H1 (cell line): ENCODE measurements around the gene WDR45B. TPM values are rescaled to one million over a fixed set of nuclear protein-coding genes. Genes with fewer than 3 reads are reported as not detected.

ENCODE experiments used
- CTCF ChIA-PET: fragments of 300-600 bp; sonication (Branson Sonifier 250); formaldehyde crosslinking; loops from one replicate; lab custom pipeline; 2021; ENCODE audit not compliant: partially characterized antibody; lab: Charles Lee
- POLR2A ChIA-PET: fragments of 300-600 bp; sonication (Branson Sonifier 250); formaldehyde crosslinking; loops from one replicate; lab custom pipeline; 2021; ENCODE audit warnings: inconsistent platforms; ENCODE audit not compliant: partially characterized antibody; lab: Charles Lee
- DNase-seq, 2 experiments: peaks; one replicate each; pipeline versions ENCODE4 v3.0.0 to v3.0.0-alpha.2; 2010 to 2022; ENCODE audit warnings: low spot score in 2 of 2, low read depth in 1 of 2, mixed read lengths in 1 of 2
- FAIRE-seq: peaks from 2 replicates; lab custom pipeline; 2011; peaks lifted over from hg19 to GRCh38; lab: Jason Lieb, UNC
- H2AFZ ChIP-seq: 2 replicates; pipeline ENCODE4 v1.8.1; 2012; ENCODE audit warnings: low read length, inconsistent platforms
- H2AK5ac ChIP-seq: 2 replicates; pipeline ENCODE4 v1.6.1; 2013; ENCODE audit warnings: low read depth, low read length
- H2BK120ac ChIP-seq: replicated peaks from 2 replicates; pipeline ENCODE3; 2013; ENCODE audit warnings: low read depth, low read length, inconsistent platforms
- H2BK12ac ChIP-seq: 2 replicates; pipeline ENCODE4 v1.6.1; 2013; ENCODE audit warnings: low read depth, low read length
- H2BK15ac ChIP-seq: 2 replicates; pipeline ENCODE4 v1.6.1; 2013; ENCODE audit warnings: low read length
- H2BK20ac ChIP-seq: 2 replicates; pipeline ENCODE4 v1.6.1; 2013; ENCODE audit warnings: low read length
- H2BK5ac ChIP-seq: 2 replicates; pipeline ENCODE4 v1.6.1; 2013; ENCODE audit warnings: low read depth, low read length
- H3K14ac ChIP-seq: 2 replicates; pipeline ENCODE4 v1.6.1; 2013; ENCODE audit warnings: inconsistent platforms; ENCODE audit not compliant: insufficient read length
- H3K18ac ChIP-seq: 2 replicates; pipeline ENCODE4 v1.6.1; 2013; ENCODE audit warnings: low read length; ENCODE audit errors: extremely low read depth
- H3K23ac ChIP-seq: 2 replicates; pipeline ENCODE4 v1.6.1; 2013; ENCODE audit warnings: inconsistent platforms; ENCODE audit not compliant: insufficient read length
- H3K23me2 ChIP-seq: 2 replicates; pipeline ENCODE4 v1.6.1; 2013; ENCODE audit warnings: low read depth, low read length
- H3K27ac ChIP-seq: 2 replicates; pipeline ENCODE4 v1.6.1; 2011; ENCODE audit warnings: low read depth, low read length, inconsistent platforms
- H3K27me3 ChIP-seq, 4 experiments: replicated peaks in 1 of 4; 1 replicate in 1 of 4; 2 replicates in 3 of 4; pipeline versions ENCODE4 v1.6.1 to v1.8.1; 2011 to 2013; ENCODE audit warnings: low read length in 3 of 4, mild to moderate bottlenecking in 3 of 4, inconsistent platforms in 2 of 4, mixed read lengths in 2 of 4, moderate library complexity in 1 of 4; ENCODE audit not compliant: control insufficient read depth in 3 of 4, insufficient read depth in 3 of 4; ENCODE audit errors: extremely low read depth in 1 of 4
- H3K36me3 ChIP-seq, 4 experiments: 2 replicates each; pipeline versions ENCODE4 v1.6.1 to v1.8.1; 2011 to 2013; ENCODE audit warnings: mild to moderate bottlenecking in 4 of 4, low read length in 3 of 4, moderate library complexity in 2 of 4, control low read depth in 1 of 4, inconsistent platforms in 1 of 4; ENCODE audit not compliant: insufficient read depth in 4 of 4, control insufficient read depth in 2 of 4
- H3K4ac ChIP-seq: replicated peaks from 2 replicates; pipeline ENCODE3; 2013; ENCODE audit warnings: low read length, low read depth, mixed read lengths, inconsistent platforms; ENCODE audit not compliant: insufficient read length
- H3K4me1 ChIP-seq, 4 experiments: replicated peaks in 1 of 4; 1 replicate in 1 of 4; 2 replicates in 3 of 4; pipeline versions ENCODE4 v1.6.1 to v1.8.1; 2011 to 2013; ENCODE audit warnings: low read length in 3 of 4, inconsistent platforms in 2 of 4, mixed read lengths in 1 of 4; ENCODE audit not compliant: insufficient read depth in 4 of 4, control insufficient read depth in 3 of 4
- H3K4me2 ChIP-seq, 2 experiments: 2 replicates each; pipeline versions ENCODE4 v1.6.1 to v1.8.1; 2011 to 2013; ENCODE audit warnings: low read depth in 2 of 2, low read length in 2 of 2, control low read depth in 1 of 2, inconsistent platforms in 1 of 2, mild to moderate bottlenecking in 1 of 2; ENCODE audit not compliant: insufficient read depth in 1 of 2
- H3K4me3 ChIP-seq, 4 experiments: fragments of 200-600, 300-600 bp in 1 of 4; sonication (generic), shearing (Covaris generic), sonication (Bioruptor Twin) in 1 of 4; 2 replicates each; pipeline versions ENCODE4 v1.5.1 to v1.8.1; 2011 to 2016; ENCODE audit warnings: low read length in 4 of 4, low read depth in 3 of 4, control low read depth in 2 of 4, inconsistent platforms in 2 of 4, mild to moderate bottlenecking in 2 of 4, mixed read lengths in 1 of 4, moderate library complexity in 1 of 4; ENCODE audit not compliant: insufficient read depth in 2 of 4; ENCODE audit errors: extremely low read depth in 1 of 4
- H3K56ac ChIP-seq: replicated peaks from 2 replicates; pipeline ENCODE3; 2013; ENCODE audit warnings: low read depth, mild to moderate bottlenecking, mixed read lengths, low read length, inconsistent platforms; ENCODE audit not compliant: insufficient read length
- H3K79me1 ChIP-seq: 2 replicates; pipeline ENCODE4 v1.6.1; 2013; ENCODE audit warnings: low read depth, low read length, control low read depth
- H3K79me2 ChIP-seq, 2 experiments: 2 replicates each; pipeline versions ENCODE4 v1.6.1 to v1.8.1; 2012 to 2013; ENCODE audit warnings: low read length in 2 of 2, mild to moderate bottlenecking in 2 of 2, inconsistent platforms in 1 of 2; ENCODE audit not compliant: insufficient read depth in 2 of 2, control insufficient read depth in 1 of 2
- H3K9ac ChIP-seq, 4 experiments: replicated peaks in 1 of 4; 1 replicate in 1 of 4; 2 replicates in 3 of 4; pipeline versions ENCODE4 v1.6.1 to v1.8.1; 2011 to 2013; ENCODE audit warnings: low read depth in 3 of 4, low read length in 3 of 4, control low read depth in 2 of 4, mild to moderate bottlenecking in 2 of 4, moderate library complexity in 2 of 4, inconsistent platforms in 1 of 4; ENCODE audit errors: extremely low read depth in 1 of 4
- H3K9me3 ChIP-seq, 2 experiments: 2 replicates each; pipeline versions ENCODE4 v1.6.1 to v1.8.1; 2012 to 2013; ENCODE audit warnings: mild to moderate bottlenecking in 2 of 2, moderate library complexity in 2 of 2, control low read depth in 1 of 2, inconsistent platforms in 1 of 2, low read depth in 1 of 2, low read length in 1 of 2, mixed read lengths in 1 of 2; ENCODE audit not compliant: insufficient read depth in 2 of 2
- H4K20me1 ChIP-seq, 2 experiments: replicated peaks in 1 of 2; 2 replicates each; pipeline versions ENCODE3 to v1.8.1; 2011 to 2013; ENCODE audit warnings: inconsistent platforms in 2 of 2, low read length in 2 of 2, mild to moderate bottlenecking in 1 of 2; ENCODE audit not compliant: insufficient read depth in 2 of 2, control insufficient read depth in 1 of 2
- H4K5ac ChIP-seq: 2 replicates; pipeline ENCODE4 v1.6.1; 2013; ENCODE audit warnings: low read length, low read depth, mixed read lengths, inconsistent platforms; ENCODE audit not compliant: insufficient read length
- H4K8ac ChIP-seq: 2 replicates; pipeline ENCODE4 v1.8.0; 2013; ENCODE audit warnings: mild to moderate bottlenecking, moderate library complexity, low read length, inconsistent platforms; ENCODE audit not compliant: insufficient read depth; ENCODE audit errors: extremely low read depth
- H4K91ac ChIP-seq: replicated peaks from 2 replicates; pipeline ENCODE3; 2013; ENCODE audit warnings: low read length, mixed read lengths, inconsistent platforms; ENCODE audit not compliant: insufficient read length
- CHD2 ChIP-seq: IDR thresholded peaks from 2 replicates; pipeline ENCODE4 v1.6.1; 2012; ENCODE audit warnings: low read length, improper control_type of control experiment
- CTBP2 ChIP-seq: IDR thresholded peaks from 2 replicates; pipeline ENCODE4 v1.7.0; 2011; ENCODE audit warnings: borderline replicate concordance, mild to moderate bottlenecking, moderate library complexity, mixed read lengths, low read length; ENCODE audit not compliant: insufficient read depth, insufficient read length
- EGR1 ChIP-seq: IDR thresholded peaks from 2 replicates; pipeline ENCODE4 v1.6.1; 2011; ENCODE audit warnings: low read depth, low read length, borderline replicate concordance
- EP300 ChIP-seq, 2 experiments: IDR thresholded peaks; 1 replicate in 1 of 2; 2 replicates in 1 of 2; pipeline ENCODE4 v1.6.1; 2011 to 2012; ENCODE audit warnings: low read depth in 2 of 2, low read length in 2 of 2, mild to moderate bottlenecking in 2 of 2, borderline replicate concordance in 1 of 2, inconsistent platforms in 1 of 2, moderate library complexity in 1 of 2
- JUND ChIP-seq: IDR thresholded peaks from 2 replicates; pipeline ENCODE4 v1.6.1; 2011; ENCODE audit warnings: mild to moderate bottlenecking, improper control_type of control experiment, low read length
- KDM1A ChIP-seq: fragments of 200-600, 300-600 bp; sonication (generic); IDR thresholded peaks from 2 replicates; pipeline ENCODE4 v1.7.1; 2016; ENCODE audit warnings: mild to moderate bottlenecking, low read length, borderline replicate concordance
- KDM5A ChIP-seq: fragments of 200-600 bp; IDR thresholded peaks from 2 replicates; pipeline ENCODE4 v1.7.1; 2012; ENCODE audit warnings: mild to moderate bottlenecking, low read length, inconsistent platforms, mixed read lengths
- PHF8 ChIP-seq: fragments of 200-600 bp; sonication (generic); conservative IDR thresholded peaks from 2 replicates; pipeline ENCODE4 v1.7.1; 2012; ENCODE audit warnings: low read depth, mild to moderate bottlenecking, inconsistent platforms, low read length, moderate library complexity
- POU5F1 ChIP-seq: IDR thresholded peaks from 2 replicates; pipeline ENCODE4 v1.6.1; 2011; ENCODE audit warnings: low read depth, mild to moderate bottlenecking, low read length, moderate library complexity
- RBBP5 ChIP-seq: IDR thresholded peaks from 2 replicates; pipeline ENCODE4 v1.7.1; 2012; ENCODE audit warnings: low read depth, mild to moderate bottlenecking, inconsistent platforms, low read length, moderate library complexity, borderline replicate concordance
- RXRA ChIP-seq: IDR thresholded peaks from 2 replicates; pipeline ENCODE4 v1.6.1; 2011; ENCODE audit warnings: low read depth, mild to moderate bottlenecking, low read length, moderate library complexity; ENCODE audit not compliant: insufficient read depth
- SIN3A ChIP-seq, 2 experiments: IDR thresholded peaks in 1 of 2; conservative IDR thresholded peaks in 1 of 2; 2 replicates each; pipeline ENCODE4 v1.6.1; 2011 to 2012; ENCODE audit warnings: low read length in 2 of 2, improper control_type of control experiment in 1 of 2, low read depth in 1 of 2, mild to moderate bottlenecking in 1 of 2
- WGBS, 2 experiments: shearing (Covaris generic) in 1 of 2; methylation state at CpG; one replicate each; pipeline versions ENCODE4 v1.1.6 to v1.1.7; 2013 to 2015; ENCODE audit warnings: low lambda C conversion rate in 2 of 2, mixed read lengths in 2 of 2, inconsistent platforms in 1 of 2, low coverage in 1 of 2, missing lambda C conversion rate in 1 of 2; ENCODE audit not compliant: insufficient replicate concordance in 2 of 2, insufficient coverage in 1 of 2, insufficient read length in 1 of 2; ENCODE audit errors: extremely low coverage in 1 of 2, missing lambda C conversion rate in 1 of 2; 5-methylcytosine and 5-hydroxymethylcytosine counted together
- polyA plus RNA-seq, 7 experiments: library from polyadenylated mRNA; depleted of rRNA in 3 of 7; stranded (reverse) in 5 of 7; unstranded in 2 of 7; fragments of >200 nt in 5 of 7; fragments of 200-250 nt in 2 of 7; gene quantifications; 1 replicate in 5 of 7; 2 replicates in 1 of 7; 4 replicates in 1 of 7; pipeline versions ENCODE4 v1.2.1 to v1.2.3, GENCODE V29; 2011 to 2013; ENCODE audit warnings: missing spikeins in 2 of 7, mixed read lengths in 2 of 7
- total RNA-seq: library from RNA; stranded (reverse); fragmentation: NEBNext Ultra II Directional; extraction: Animal tissue kit (Norgen Biotek cat#: 25700); gene quantifications from 2 replicates; pipeline ENCODE4 v1.2.1, GENCODE V29; 2021
- TF ChIP-seq, protein P1 (sequence below): IDR thresholded peaks from 2 replicates; pipeline ENCODE4 v1.6.1; 2012; ENCODE audit warnings: inconsistent platforms

Gene WDR45B
- total and polyA plus RNA-seq, 2 of the 8 experiments (the other 6 are each of a cell fraction or from before 2014, with no cell fraction given) = 82.0 to 100 TPM

- no peak overlapping the region for H4K91ac ChIP-seq
- H3K79me2 ChIP-seq = peaks cover 4 to 73% of the 10 kb centered on the region in 2 experiments; a peak in 3 of 4 replicates
- H2AK5ac ChIP-seq = no peak overlapping the region
- no peak overlapping the region for H4K8ac ChIP-seq
- H3K4ac ChIP-seq = no peak overlapping the region
- H3K4me2 ChIP-seq = no peak overlapping the region
- H3K9me3 ChIP-seq = no peaks in the 10 kb centered on the region
- no peak overlapping the region for H3K27ac ChIP-seq
- H2BK20ac ChIP-seq = no peak overlapping the region
- no peaks in the 10 kb centered on the region for H3K27me3 ChIP-seq
- H3K23me2 ChIP-seq = no peaks in the 10 kb centered on the region
- H2BK5ac ChIP-seq = no peak overlapping the region
- H2BK15ac ChIP-seq = no peak overlapping the region
- H3K23ac ChIP-seq = no peak overlapping the region
- H2BK12ac ChIP-seq = no peak overlapping the region
- H3K4me3 ChIP-seq = no peak overlapping the region
- TF ChIP-seq EGR1 (no peak), EP300 (IDR thresholded peaks at IDR 0.05; ENCODE audit: borderline replicate concordance in 1 of 2, low read depth in 2 of 2, low read length in 2 of 2) (no peak), CTBP2 (no peak), KDM5A (no peak), JUND (no peak), RBBP5 (no peak), SIN3A (conservative IDR thresholded peaks at IDR 0.05 in 1 of 2, IDR thresholded peaks at IDR 0.05 in 1 of 2; ENCODE audit: low read depth in 1 of 2, low read length in 2 of 2) (no peak), PHF8 (no peak), CHD2 (no peak), POU5F1 (no peak), KDM1A (no peak), RXRA (no peak)
- TF ChIP-seq, protein P1, sequence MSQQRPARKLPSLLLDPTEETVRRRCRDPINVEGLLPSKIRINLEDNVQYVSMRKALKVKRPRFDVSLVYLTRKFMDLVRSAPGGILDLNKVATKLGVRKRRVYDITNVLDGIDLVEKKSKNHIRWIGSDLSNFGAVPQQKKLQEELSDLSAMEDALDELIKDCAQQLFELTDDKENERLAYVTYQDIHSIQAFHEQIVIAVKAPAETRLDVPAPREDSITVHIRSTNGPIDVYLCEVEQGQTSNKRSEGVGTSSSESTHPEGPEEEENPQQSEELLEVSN = no peak
- H3K56ac ChIP-seq = no peak overlapping the region
- H3K9ac ChIP-seq = no peak overlapping the region
- no peak overlapping the region for H2BK120ac ChIP-seq
- ChIA-PET CTCF (interaction anchor here (5.2 kb wide), 1 partner anchor 11 kb away, joined by 26 read pairs; no protein-coding TSS in a partner anchor), POLR2A (no interaction called here)
- peaks cover 30% of the 10 kb centered on the region for H3K79me1 ChIP-seq
- peaks cover 16 to 42% of the 10 kb centered on the region in 2 experiments for H4K20me1 ChIP-seq
- DNase-seq = no peak
- FAIRE-seq = no peak
- peaks cover 2 to 38% (median 12%) of the 10 kb centered on the region in 4 experiments; a peak in 4 of 8 replicates for H3K36me3 ChIP-seq
- WGBS, 2 experiments = 89% methylated on average over 1 of the region's 1 CpG; no CpG with 5 or more reads in 1 of the 2 experiments
- no peak overlapping the region for H3K14ac ChIP-seq
- H3K18ac ChIP-seq = no peak overlapping the region
- no peak overlapping the region for H4K5ac ChIP-seq
- H2AFZ ChIP-seq = no peak overlapping the region
- peaks cover 0 to 7% (median 5%) of the 10 kb centered on the region in 4 experiments; a peak in 6 of 7 replicates for H3K4me1 ChIP-seq
These were observed 82.7 kb downstream of the WDR45B start for GRCh38 chr17:82565551-82565950.
